Neural cell (in vitro differentiated cells): ENCODE results near the gene TNFAIP1. TPM values are rescaled to one million over a fixed set of nuclear protein-coding genes. Genes with fewer than 3 reads are reported as not detected.

Experiments used
- H2AFZ ChIP-seq: fragments of 200-600, 300-800 bp; sonication (generic), shearing (Covaris generic); 2 replicates; pipeline ENCODE4 v1.6.0; 2014; ENCODE audit warnings: low read depth, mild to moderate bottlenecking, antibody characterized with exemption, low read length, moderate library complexity
- H3F3A ChIP-seq: fragments of 200-600 bp; shearing (Covaris generic); 2 replicates; pipeline ENCODE4 v1.6.1; 2016; ENCODE audit warnings: mild to moderate bottlenecking, moderate library complexity, mixed read lengths, antibody characterized with exemption, low read length; ENCODE audit not compliant: insufficient read depth, poor library complexity, severe bottlenecking
- H3K27ac ChIP-seq: fragments of 200-600, 300-800 bp; sonication (generic), shearing (Covaris generic); 2 replicates; pipeline ENCODE4 v1.5.1; 2014; ENCODE audit warnings: mild to moderate bottlenecking, low read length, moderate library complexity
- H3K27me3 ChIP-seq: fragments of 300-800, 200-600 bp; sonication (generic), shearing (Covaris generic); 2 replicates; pipeline ENCODE4 v1.6.0; 2014; ENCODE audit warnings: mild to moderate bottlenecking, low read depth, low read length, moderate library complexity; ENCODE audit not compliant: insufficient read depth
- H3K36me3 ChIP-seq: fragments of 300-800, 200-600 bp; sonication (generic), shearing (Covaris generic); 2 replicates; pipeline ENCODE4 v1.5.1; 2014; ENCODE audit warnings: mild to moderate bottlenecking, antibody characterized with exemption, low read length, moderate library complexity; ENCODE audit not compliant: insufficient read depth
- H3K4me2 ChIP-seq: fragments of 300-800, 200-600 bp; sonication (generic), shearing (Covaris generic); 2 replicates; pipeline ENCODE4 v1.6.0; 2014; ENCODE audit warnings: mild to moderate bottlenecking, low read length
- H3K4me3 ChIP-seq: fragments of 300-800, 200-600 bp; sonication (generic), shearing (Covaris generic); 2 replicates; pipeline ENCODE4 v1.5.1; 2014; ENCODE audit warnings: mild to moderate bottlenecking, low read length, moderate library complexity
- H3K79me2 ChIP-seq: fragments of 200-600 bp; shearing (Covaris generic); replicated peaks from 2 replicates; pipeline ENCODE4 v1.6.0; 2014; ENCODE audit warnings: mild to moderate bottlenecking, low read length, moderate library complexity; ENCODE audit not compliant: insufficient read depth
- H3K9ac ChIP-seq: fragments of 300-800, 200-600 bp; sonication (generic), shearing (Covaris generic); 2 replicates; pipeline ENCODE4 v1.6.1; 2016; ENCODE audit warnings: mild to moderate bottlenecking, low read length, mixed read lengths
- H3K9me2 ChIP-seq: fragments of 200-600 bp; shearing (Covaris generic); 2 replicates; pipeline ENCODE4 v1.6.1; 2016; ENCODE audit warnings: mild to moderate bottlenecking, low read length, mixed read lengths; ENCODE audit not compliant: insufficient read depth
- H3K9me3 ChIP-seq: fragments of 200-600, 300-800 bp; sonication (generic), shearing (Covaris generic); 2 replicates; pipeline ENCODE4 v1.6.1; 2016; ENCODE audit warnings: mild to moderate bottlenecking, mixed run types, low read length, moderate library complexity, mixed read lengths
- H4K20me1 ChIP-seq: fragments of 200-600 bp; shearing (Covaris generic); 2 replicates; pipeline ENCODE4 v1.6.1; 2016; ENCODE audit warnings: mild to moderate bottlenecking, mixed run types; ENCODE audit not compliant: insufficient read depth
- EP300 ChIP-seq: fragments of 450-650 bp; conservative IDR thresholded peaks from 2 replicates; pipeline ENCODE4 v1.6.1; 2014; ENCODE audit warnings: antibody characterized with exemption, mild to moderate bottlenecking, moderate library complexity; ENCODE audit not compliant: poor library complexity, severe bottlenecking
- EZH2 ChIP-seq: fragments of 200-600, 300-800 bp; shearing (Covaris generic), sonication (generic); IDR thresholded peaks from 2 replicates; pipeline ENCODE4 v1.6.1; 2014; ENCODE audit warnings: antibody characterized with exemption, low read length, borderline replicate concordance, mild to moderate bottlenecking; ENCODE audit not compliant: insufficient read depth, poor library complexity, severe bottlenecking
- MXI1 ChIP-seq: fragments of 450-650 bp; conservative IDR thresholded peaks from 2 replicates; pipeline ENCODE4 v1.6.1; 2014; ENCODE audit warnings: antibody characterized with exemption, mild to moderate bottlenecking; ENCODE audit not compliant: poor library complexity, severe bottlenecking
- POLR2AphosphoS5 ChIP-seq: IDR thresholded peaks from 2 replicates; pipeline ENCODE4 v1.6.1; 2012
- RAD21 ChIP-seq: fragments of 450-650 bp; conservative IDR thresholded peaks from 2 replicates; pipeline ENCODE4 v1.6.1; 2014; ENCODE audit warnings: antibody characterized with exemption, mild to moderate bottlenecking, moderate library complexity
- SMC3 ChIP-seq: fragments of 450-650 bp; conservative IDR thresholded peaks from 2 replicates; pipeline ENCODE4 v1.6.1; 2014; ENCODE audit warnings: antibody characterized with exemption, mild to moderate bottlenecking, moderate library complexity; ENCODE audit not compliant: poor library complexity
- TAF1 ChIP-seq: IDR thresholded peaks from 2 replicates; pipeline ENCODE4 v1.6.1; 2012; ENCODE audit warnings: low read depth
- polyA plus RNA-seq: library from polyadenylated mRNA; depleted of rRNA; stranded (reverse); fragments of >200 nt; gene quantifications from 2 replicates; pipeline ENCODE4 v1.2.3, GENCODE V29; 2014
- TF ChIP-seq, protein P1 (sequence below): IDR thresholded peaks from 2 replicates; pipeline ENCODE4 v1.6.1; 2012; ENCODE audit warnings: borderline replicate concordance
- TF ChIP-seq, protein P2 (sequence below): fragments of 450-650 bp; IDR thresholded peaks from 2 replicates; pipeline ENCODE4 v1.5.1; 2014; ENCODE audit warnings: antibody characterized with exemption, mild to moderate bottlenecking, moderate library complexity; ENCODE audit not compliant: poor library complexity, severe bottlenecking

TNFAIP1 gene
- polyA plus RNA-seq, 1 donor from 2014 or later = 40.8 TPM

DNA sequence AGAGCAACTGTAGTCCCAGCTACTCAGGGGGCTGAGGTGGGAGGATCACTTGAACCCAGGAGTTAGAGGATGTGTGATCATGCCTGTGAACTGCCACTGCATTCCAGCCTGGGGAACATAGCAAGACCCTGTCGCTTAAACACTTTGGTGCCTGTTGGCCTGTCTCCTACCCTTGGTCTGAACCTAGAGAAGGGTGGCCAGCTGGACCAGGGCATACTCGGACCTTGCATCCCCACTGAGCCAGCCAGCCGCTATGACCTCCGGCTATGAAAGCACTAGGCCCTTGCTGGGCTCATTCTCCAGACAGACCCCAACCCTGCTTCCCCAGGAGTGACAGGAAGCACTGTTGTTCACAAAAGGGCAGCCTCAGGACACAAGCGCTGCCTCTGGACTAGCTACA, 4.9 kb upstream of the TNFAIP1 start (continued):
- TF ChIP-seq, protein P1, sequence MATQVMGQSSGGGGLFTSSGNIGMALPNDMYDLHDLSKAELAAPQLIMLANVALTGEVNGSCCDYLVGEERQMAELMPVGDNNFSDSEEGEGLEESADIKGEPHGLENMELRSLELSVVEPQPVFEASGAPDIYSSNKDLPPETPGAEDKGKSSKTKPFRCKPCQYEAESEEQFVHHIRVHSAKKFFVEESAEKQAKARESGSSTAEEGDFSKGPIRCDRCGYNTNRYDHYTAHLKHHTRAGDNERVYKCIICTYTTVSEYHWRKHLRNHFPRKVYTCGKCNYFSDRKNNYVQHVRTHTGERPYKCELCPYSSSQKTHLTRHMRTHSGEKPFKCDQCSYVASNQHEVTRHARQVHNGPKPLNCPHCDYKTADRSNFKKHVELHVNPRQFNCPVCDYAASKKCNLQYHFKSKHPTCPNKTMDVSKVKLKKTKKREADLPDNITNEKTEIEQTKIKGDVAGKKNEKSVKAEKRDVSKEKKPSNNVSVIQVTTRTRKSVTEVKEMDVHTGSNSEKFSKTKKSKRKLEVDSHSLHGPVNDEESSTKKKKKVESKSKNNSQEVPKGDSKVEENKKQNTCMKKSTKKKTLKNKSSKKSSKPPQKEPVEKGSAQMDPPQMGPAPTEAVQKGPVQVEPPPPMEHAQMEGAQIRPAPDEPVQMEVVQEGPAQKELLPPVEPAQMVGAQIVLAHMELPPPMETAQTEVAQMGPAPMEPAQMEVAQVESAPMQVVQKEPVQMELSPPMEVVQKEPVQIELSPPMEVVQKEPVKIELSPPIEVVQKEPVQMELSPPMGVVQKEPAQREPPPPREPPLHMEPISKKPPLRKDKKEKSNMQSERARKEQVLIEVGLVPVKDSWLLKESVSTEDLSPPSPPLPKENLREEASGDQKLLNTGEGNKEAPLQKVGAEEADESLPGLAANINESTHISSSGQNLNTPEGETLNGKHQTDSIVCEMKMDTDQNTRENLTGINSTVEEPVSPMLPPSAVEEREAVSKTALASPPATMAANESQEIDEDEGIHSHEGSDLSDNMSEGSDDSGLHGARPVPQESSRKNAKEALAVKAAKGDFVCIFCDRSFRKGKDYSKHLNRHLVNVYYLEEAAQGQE = no peak

DNA sequence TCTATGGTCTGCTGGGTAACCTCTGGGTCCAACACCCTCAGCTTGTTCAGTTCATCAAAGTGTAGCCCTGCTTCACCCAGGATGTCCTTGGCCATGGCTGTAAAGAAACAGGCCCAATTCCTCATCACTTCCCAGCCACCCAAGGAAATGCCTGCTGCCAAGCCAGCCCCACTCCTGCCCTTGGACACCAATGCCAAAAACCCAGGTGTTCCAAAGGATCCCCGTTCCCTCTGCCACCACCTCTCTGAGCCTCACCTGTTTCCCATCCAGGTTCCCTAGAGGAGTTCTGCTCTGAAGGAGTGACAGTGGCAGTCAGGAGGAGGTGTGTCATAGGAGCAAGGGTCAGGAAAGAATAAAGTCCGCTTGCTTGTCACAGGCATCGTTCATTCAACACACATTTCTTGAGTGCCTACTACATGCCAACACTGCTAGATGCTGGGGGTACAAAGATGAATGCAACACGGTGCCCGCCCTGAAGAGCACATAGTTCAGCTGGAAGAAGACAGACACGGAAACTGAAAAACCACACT, 3.6 kb upstream of the TNFAIP1 start:
- Histone ChIP-seq H3K79me2 (peaks cover 29% of the 10 kb centered on the region), H3K4me2 (no peak overlapping the region), H2AFZ (no peak overlapping the region), H3F3A (no peaks in the 10 kb centered on the region), H3K9ac (no peak overlapping the region), H3K4me3 (no peak overlapping the region), H3K27ac (no peak overlapping the region), H3K36me3 (peaks cover 6% of the 10 kb centered on the region), H4K20me1 (no peaks in the 10 kb centered on the region), H3K27me3 (no peaks in the 10 kb centered on the region), H3K9me2 (no peaks in the 10 kb centered on the region), H3K9me3 (no peaks in the 10 kb centered on the region)
- no peak for TF ChIP-seq POLR2AphosphoS5
- no peak for TF ChIP-seq EP300
- TF ChIP-seq, protein P1 = no peak
- TF ChIP-seq TAF1 = no peak
- no peak for TF ChIP-seq RAD21
- no peak for TF ChIP-seq EZH2
- TF ChIP-seq SMC3 = no peak
- TF ChIP-seq MXI1 = no peak
- TF ChIP-seq, protein P2, sequence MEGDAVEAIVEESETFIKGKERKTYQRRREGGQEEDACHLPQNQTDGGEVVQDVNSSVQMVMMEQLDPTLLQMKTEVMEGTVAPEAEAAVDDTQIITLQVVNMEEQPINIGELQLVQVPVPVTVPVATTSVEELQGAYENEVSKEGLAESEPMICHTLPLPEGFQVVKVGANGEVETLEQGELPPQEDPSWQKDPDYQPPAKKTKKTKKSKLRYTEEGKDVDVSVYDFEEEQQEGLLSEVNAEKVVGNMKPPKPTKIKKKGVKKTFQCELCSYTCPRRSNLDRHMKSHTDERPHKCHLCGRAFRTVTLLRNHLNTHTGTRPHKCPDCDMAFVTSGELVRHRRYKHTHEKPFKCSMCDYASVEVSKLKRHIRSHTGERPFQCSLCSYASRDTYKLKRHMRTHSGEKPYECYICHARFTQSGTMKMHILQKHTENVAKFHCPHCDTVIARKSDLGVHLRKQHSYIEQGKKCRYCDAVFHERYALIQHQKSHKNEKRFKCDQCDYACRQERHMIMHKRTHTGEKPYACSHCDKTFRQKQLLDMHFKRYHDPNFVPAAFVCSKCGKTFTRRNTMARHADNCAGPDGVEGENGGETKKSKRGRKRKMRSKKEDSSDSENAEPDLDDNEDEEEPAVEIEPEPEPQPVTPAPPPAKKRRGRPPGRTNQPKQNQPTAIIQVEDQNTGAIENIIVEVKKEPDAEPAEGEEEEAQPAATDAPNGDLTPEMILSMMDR = no peak
